ENCODE measurements around the gene CD82. TPM values are rescaled to one million over a fixed set of nuclear protein-coding genes. Genes with fewer than 3 reads are reported as not detected.
"Not testable (repeated sequence)": the region's sequence is repeated elsewhere in the genome, so short reads cannot be mapped to it uniquely, and the experiment has no call there.

The CD82 gene
- total RNA-seq, 4 donors from 2014 or later, result 8.9 to 30.6 (median 20.3) TPM

DNA sequence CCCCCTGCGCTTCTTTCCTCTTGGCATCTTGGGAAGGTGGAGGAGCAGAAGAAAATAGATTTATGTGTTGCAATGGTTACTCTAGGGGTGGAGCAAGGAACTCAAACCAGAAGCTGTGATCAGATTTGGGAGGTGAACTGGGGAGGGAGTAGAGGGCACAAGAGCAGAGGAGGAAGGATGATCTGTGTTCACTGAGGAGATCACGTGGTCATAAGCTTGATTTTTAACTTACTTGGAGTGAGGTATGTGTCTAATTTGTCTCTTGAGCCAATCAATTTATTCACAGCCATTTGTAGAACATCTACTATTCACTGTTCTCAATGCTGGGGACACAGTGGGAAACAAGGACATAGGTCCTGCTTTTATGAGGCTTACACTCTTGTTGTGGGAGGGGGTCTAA is 24.8 kb upstream of the CD82 start:
- TF ChIP-seq, protein P1, sequence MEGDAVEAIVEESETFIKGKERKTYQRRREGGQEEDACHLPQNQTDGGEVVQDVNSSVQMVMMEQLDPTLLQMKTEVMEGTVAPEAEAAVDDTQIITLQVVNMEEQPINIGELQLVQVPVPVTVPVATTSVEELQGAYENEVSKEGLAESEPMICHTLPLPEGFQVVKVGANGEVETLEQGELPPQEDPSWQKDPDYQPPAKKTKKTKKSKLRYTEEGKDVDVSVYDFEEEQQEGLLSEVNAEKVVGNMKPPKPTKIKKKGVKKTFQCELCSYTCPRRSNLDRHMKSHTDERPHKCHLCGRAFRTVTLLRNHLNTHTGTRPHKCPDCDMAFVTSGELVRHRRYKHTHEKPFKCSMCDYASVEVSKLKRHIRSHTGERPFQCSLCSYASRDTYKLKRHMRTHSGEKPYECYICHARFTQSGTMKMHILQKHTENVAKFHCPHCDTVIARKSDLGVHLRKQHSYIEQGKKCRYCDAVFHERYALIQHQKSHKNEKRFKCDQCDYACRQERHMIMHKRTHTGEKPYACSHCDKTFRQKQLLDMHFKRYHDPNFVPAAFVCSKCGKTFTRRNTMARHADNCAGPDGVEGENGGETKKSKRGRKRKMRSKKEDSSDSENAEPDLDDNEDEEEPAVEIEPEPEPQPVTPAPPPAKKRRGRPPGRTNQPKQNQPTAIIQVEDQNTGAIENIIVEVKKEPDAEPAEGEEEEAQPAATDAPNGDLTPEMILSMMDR (IDR thresholded peaks at IDR 0.05), result no peak
- DNase-seq (ENCODE audit: low spot score), result no peak
- ATAC-seq (ENCODE audit: low FRiP score), result no peak

DNA sequence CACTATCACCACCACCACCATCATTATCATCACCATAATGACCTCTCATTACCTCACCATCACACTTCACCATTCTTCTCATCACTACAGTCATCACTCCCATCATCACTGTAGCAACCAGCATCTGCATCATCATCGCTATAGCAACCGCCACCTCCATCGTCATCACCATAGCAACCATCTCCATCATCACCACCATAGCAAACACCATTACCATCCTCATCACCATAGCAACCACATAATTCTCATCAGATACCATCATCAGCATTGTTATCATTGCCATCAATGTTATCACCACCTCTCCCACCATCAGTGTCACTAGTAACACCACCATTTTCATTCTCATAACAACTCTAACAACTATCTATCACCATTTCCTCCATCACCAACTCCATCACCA is 23.1 kb upstream of the CD82 start:
- DNase-seq (ENCODE audit: low spot score) (no peak), ATAC-seq (ENCODE audit: low FRiP score) (no peak)
- TF ChIP-seq, protein P1 (IDR thresholded peaks at IDR 0.05), result no peak

DNA sequence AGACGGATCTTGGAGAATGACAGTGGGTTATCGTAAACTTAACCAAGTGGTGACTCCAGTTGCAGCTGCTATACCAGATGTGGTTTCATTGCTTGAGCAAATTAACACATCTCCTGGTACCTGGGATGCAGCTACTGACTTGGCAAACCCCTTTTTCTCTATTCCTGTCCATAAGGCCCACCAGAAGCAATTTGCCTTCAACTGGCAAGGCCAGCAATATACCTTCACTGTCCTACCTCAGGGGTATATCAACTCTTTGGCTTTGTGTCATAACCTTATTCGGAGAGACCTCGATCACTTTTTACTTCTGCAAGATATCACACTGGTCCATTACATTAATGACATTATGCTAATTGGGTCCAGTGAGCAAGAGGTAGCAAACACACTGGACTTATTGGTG is 18.5 kb upstream of the CD82 start:
- not testable (repeated sequence) for DNase-seq (ENCODE audit: low spot score); ATAC-seq (ENCODE audit: low FRiP score)

DNA sequence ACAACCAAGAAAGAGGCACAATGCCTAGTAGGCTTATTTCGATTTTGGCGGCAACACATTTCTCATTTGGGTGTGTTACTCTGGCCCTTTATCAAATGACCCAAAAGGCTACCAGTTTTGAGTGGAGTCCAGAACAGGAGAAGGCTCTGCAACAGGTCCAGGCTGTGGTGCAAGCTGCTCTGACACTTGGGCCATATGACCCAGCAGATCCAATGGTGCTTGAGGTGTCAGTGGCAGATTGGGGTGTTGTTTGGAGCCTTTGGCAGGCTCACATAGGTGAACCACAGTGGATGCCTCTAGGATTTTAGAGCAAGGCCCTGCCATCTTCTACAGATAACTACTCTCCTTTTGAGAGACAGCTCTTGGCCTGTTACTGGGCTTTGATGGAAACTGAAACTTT is 17.9 kb upstream of the CD82 start:
- not testable (repeated sequence) for DNase-seq (ENCODE audit: low spot score)

DNA sequence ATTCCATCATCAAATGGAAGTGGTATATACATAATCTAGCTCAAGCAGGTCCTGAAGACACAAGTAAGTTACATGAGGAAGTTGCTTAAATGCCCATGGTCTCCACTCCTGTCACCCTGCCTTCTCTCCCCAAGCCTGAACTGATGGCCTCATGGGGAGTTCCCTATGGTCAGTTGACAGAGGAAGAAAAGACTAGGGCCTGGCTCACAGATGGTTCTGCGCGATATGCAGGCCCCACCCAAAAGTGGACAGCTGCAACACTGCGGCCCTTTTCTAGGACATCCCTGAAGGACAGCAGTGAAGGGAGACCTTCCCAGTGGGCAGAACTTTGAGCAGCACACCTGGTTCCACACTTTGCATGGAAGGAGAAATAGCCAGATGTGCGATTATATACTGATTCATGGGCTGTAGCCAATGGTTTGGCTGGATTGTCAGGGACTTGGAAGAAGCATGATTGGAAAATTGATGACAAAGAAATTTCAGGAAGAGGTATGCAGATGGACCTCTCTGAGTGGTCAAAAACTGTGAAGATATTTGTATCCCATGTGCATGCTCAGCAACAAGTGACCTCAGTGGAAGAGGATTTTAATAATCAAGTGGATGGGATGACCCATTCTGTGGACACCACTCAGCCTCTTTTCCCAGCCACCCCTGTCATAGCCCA is 17.3 kb upstream of the CD82 start:
- TF ChIP-seq, protein P1 (IDR thresholded peaks at IDR 0.05), result no peak
- no peak for ATAC-seq (ENCODE audit: low FRiP score)
- no peak for DNase-seq (ENCODE audit: low spot score)

More for the DNA sequence above, 17.9 kb upstream of the CD82 start:
- not testable (repeated sequence) for ATAC-seq (ENCODE audit: low FRiP score)

DNA sequence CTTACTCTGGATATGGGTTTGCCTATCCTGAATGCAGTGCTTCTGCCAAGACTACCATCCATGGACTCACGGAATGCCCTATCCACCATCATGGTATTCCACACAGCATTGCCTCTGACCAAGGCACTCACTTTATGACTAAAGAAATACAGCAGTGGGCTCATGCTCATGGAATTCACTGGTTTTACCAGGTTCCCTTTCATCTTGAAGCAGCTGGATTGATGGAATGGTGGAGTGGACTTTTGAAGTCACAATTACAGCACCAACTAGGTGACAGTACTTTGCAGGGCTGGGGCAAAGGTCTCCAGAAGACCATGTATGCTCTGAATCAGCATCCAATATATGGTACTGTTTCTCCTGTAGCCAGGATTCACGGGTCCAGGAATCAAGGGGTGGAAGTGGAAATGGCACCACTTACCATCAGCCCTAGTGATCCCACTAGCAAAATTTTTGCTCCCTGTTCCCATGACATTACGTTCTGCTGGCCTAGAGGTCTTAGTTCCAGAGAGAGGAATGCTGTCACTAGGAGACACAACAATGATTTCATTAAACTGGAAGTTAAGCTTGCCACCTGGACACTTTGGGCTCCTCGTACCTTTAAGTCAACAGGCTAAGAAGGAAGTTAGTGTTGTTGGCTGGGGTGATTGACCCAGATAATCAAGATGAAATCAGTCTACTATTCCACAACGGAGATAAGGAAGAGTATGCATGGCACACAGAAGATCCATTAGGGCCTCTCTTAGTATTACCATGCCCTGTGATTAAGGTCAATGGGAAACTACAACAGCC is 16.3 kb upstream of the CD82 start:
- DNase-seq (ENCODE audit: low spot score); ATAC-seq (ENCODE audit: low FRiP score): not testable (repeated sequence)

DNA sequence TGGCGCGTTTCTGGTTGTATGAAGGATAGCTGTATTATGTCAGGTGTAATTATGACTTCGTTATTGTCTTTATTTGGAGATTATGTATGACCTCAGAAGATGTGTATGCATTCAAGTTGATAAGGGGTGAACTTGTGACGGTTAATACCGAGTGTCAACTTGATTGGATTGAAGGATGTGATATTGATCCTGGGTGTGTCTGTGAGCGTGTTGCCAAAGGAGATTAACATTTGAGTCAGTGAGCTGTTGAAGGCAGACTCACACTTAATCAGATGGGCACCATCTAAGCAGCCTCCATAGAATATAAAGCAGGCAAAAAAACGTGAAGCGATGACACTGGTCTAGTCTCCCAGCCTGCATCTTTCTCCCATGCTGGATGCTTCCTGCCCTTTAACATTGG is 15.3 kb upstream of the CD82 start:
- ATAC-seq (ENCODE audit: low FRiP score) (no peak), DNase-seq (ENCODE audit: low spot score) (no peak)
- TF ChIP-seq, protein P1 (IDR thresholded peaks at IDR 0.05), result no peak

DNA sequence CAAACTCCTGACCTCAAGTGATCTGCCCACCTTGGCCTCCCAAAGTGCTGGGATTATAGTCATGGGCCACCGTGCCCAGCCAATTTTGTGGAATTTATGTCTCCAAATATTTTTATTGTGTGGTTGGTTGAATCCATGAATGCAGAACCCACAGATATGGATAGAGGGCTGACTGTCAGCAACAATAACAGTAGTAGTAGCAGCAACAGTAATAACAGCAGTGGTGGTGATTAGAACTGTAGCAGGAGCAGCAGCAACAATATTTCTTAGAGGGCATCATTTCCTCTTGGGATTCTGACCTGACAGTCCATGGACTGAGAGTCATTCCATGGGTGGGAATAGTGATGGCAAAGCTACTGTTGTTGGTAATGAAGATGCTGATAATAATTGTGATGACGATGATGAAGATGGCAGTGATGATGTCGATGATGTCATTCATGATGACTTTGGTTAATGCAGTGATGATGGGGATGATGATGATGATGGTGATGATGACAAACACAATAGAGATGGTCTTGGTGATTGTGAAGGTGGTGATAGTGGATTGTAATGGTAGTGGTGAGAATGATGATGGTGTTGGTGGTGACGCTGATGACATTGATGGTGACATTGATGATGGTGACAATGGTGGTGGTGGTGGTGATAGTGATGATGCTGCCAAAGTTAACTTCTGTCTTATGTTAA is 13.9 kb upstream of the CD82 start:
- ATAC-seq (ENCODE audit: low FRiP score), result no peak
- DNase-seq (ENCODE audit: low spot score), result no peak

More for the DNA sequence above, 13.9 kb upstream of the CD82 start:
- TF ChIP-seq, protein P1 (IDR thresholded peaks at IDR 0.05), result no peak

All from omental fat pad (tissue), 4 donors.